Cardiac fibroblast (primary cell): ENCODE data around the gene LENEP.

Experiments used
- DNase-seq, 2 donors: peaks; one replicate each; pipeline versions ENCODE4 v3.0.0 to v3.0.0-alpha.2; 2010; ENCODE audit warnings: low read depth in 2 of 2
- H3K4me3 ChIP-seq, 2 donors: replicated peaks in 1 of 2; 1 replicate in 1 of 2; 2 replicates in 1 of 2; pipeline ENCODE4 v1.5.1; 2011; ENCODE audit warnings: low read depth in 2 of 2, low read length in 2 of 2, mild to moderate bottlenecking in 2 of 2, moderate library complexity in 1 of 2
- TF ChIP-seq, protein P1 (sequence below): IDR thresholded peaks from one replicate; pipeline ENCODE4 v1.5.1; 2011; ENCODE audit warnings: low read depth, mild to moderate bottlenecking, low read length, inconsistent platforms

LENEP gene

GRCh38 chr1:154948079-154948478, 45.3 kb upstream of the LENEP start:
- H3K4me3 ChIP-seq = no peak overlapping the region
- TF ChIP-seq, protein P1, sequence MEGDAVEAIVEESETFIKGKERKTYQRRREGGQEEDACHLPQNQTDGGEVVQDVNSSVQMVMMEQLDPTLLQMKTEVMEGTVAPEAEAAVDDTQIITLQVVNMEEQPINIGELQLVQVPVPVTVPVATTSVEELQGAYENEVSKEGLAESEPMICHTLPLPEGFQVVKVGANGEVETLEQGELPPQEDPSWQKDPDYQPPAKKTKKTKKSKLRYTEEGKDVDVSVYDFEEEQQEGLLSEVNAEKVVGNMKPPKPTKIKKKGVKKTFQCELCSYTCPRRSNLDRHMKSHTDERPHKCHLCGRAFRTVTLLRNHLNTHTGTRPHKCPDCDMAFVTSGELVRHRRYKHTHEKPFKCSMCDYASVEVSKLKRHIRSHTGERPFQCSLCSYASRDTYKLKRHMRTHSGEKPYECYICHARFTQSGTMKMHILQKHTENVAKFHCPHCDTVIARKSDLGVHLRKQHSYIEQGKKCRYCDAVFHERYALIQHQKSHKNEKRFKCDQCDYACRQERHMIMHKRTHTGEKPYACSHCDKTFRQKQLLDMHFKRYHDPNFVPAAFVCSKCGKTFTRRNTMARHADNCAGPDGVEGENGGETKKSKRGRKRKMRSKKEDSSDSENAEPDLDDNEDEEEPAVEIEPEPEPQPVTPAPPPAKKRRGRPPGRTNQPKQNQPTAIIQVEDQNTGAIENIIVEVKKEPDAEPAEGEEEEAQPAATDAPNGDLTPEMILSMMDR = no peak
- DNase-seq = no peak

GRCh38 chr1:154951901-154952657, 41.3 kb upstream of the LENEP start:
- no peak for DNase-seq
- no peak overlapping the region for H3K4me3 ChIP-seq
- TF ChIP-seq, protein P1 = no peak

DNA sequence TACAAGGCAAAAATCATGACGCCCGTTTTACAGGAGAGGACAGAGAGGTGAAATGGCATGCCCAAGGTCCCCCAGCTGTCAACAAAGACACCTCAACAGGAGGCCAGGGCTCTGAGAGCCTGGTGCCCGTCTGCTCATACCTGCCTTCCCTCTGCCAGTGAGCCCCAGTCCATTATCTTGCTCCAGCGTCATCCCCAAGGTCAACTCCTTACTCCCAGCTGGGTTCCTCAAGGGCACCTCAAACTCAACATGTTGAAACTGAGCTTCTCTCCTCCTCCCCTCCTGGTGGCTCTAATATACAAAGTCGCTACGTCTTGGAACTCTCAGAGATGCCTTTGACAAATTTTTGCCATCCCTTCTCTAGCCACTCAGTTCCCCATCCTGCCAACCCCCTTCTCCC, 40.7 kb upstream of the LENEP start:
- no peak overlapping the region for H3K4me3 ChIP-seq
- TF ChIP-seq, protein P1 = no peak
- no peak for DNase-seq

GRCh38 chr1:154953611-154954038, 39.8 kb upstream of the LENEP start:
- TF ChIP-seq, protein P1 = no peak
- DNase-seq = no peak
- H3K4me3 ChIP-seq = no peak overlapping the region

DNA sequence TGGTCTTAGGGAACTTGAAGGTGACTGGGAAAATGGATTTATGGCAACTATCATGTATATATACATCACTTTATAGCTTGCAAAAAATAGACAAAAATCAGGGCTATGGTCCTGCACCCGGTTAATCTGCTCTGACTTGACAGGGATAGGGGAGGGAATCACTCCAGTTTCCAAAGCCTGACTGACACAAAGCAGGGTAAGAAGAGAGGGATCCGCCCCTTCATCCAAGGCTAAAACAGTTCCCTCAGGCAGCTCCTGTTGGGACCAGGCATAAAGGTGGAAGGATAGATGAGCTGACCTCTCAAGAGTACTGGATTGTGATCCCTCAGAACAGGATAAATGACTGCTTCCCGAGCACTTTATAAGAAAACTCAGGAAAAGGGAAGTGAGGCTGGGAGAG, 38.8 kb upstream of the LENEP start:
- H3K4me3 ChIP-seq = no peak overlapping the region
- no peak for DNase-seq
- TF ChIP-seq, protein P1 = no peak

DNA sequence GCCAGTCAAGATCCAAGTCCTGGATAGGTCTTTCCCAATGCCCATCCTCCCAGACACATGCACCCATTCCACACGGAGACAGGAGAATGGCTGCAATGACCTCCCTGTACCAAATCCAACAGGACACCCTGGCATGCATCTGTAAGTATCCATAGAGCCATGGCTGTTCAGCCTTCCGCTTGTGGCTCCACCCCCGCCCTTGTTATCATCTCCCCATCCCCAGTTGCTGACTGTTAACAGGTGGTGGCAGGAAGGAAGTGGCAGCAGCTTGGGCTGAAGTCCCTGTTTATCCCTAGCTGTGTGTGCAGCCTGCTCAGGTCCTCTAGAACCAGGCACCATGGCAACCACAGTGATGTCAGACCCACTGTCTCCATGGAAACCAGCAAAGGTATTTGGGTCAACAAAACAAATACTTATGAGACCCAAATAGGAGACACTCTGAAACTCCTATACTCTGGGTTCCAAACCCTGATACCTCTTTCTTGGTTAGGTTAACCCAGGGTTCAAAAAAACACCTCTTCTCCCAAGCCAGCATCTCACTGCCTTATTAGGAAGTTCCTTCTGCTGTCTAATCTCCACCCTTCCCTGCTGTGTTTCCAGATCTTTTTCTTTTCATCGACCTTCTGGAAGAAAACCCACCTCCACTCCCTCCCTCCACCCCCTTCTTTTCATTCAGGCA, 38.2 kb upstream of the LENEP start:
- H3K4me3 ChIP-seq = peak overlapping the region; percentile 61 to 71
- TF ChIP-seq, protein P1 = no peak
- DNase-seq = peak; percentile 81 to 86
